HG03575 (cell line): ENCODE data around the gene PIAS4.
"Not testable (repeated sequence)": the region's sequence is repeated elsewhere in the genome, so short reads cannot be mapped to it uniquely, and the experiment has no call there.

Source experiments
- ATAC-seq: cut with Tn5 transposase; IDR thresholded peaks from one replicate; pipeline ENCODE4 v1.9.1; 2021; ENCODE audit not compliant: unreplicated experiment, insufficient number of reproducible peaks, low FRiP score; ENCODE audit errors: extremely low read depth

Gene PIAS4

DNA sequence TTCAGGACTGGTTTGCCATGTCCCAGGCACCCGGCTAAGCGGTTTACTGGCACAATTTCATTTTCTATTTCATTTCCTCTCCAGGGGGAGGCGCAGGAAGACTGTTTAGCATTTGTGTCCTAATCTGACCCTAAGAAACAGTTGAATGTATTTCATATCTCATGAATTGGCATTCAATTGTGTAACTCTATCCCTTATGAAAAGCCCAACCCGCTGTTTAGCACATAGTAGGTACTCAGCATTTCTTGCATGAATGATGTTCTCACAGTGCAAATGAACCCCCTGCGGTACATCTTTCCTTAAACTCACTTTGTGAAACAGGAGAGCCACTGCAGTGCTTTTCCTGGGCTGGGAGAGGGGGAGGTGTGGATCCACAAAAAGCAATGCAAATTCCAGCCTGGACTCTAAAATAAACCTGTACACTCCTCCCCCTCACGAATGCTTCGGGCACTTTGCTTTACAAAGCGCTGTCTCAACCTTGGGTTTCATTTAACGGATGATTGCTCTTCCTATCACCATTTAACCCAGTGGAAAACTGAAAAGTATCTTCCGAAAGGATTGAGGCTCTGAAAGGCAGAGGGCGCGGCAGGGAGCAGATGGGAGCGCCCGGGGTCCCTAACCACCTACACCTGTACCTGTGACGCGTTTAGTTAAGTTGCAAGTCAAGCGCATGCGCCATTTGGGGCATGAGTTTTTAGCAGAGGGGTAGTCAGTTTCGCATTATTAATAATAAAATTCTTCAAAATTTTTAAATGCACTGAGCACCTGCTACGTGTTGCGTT, 21.1 kb upstream of the PIAS4 start:
- ATAC-seq, result no peak

DNA sequence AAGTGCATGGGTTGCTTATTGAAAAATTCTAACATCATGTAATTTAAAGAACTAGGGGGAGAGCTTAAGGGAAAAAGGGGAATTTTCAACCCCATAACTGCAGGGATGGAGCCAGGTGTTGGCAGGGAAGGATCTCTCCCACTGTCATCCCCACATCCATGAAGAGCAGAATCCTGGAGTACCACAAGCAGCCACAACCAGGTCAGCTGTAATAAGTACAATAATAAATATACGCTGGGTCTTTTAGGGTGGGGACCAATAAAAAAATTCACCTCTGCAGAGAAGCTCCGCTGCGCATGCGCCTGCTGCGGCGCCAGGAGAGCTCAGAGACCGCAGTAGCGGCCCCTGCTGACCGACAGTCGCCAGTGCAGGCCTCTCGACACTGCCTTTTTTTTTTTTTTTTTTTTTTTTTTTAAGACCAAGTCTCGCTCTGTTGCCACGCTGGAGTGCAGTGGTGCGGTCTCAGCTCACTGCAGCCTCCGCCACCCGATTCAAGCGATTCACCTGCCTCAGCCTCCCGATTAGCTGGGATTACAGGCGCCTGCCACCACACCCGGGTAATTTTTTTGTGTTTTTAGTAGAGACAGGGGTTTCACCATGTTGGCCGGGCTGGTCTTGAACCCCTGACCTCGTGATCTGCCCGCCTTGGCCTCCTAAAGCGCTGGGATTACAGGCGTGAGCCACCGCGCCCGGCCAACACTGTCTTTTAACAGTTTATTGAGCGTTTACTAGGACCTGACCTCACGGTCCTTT, 19.7 kb upstream of the PIAS4 start:
- no peak for ATAC-seq

DNA sequence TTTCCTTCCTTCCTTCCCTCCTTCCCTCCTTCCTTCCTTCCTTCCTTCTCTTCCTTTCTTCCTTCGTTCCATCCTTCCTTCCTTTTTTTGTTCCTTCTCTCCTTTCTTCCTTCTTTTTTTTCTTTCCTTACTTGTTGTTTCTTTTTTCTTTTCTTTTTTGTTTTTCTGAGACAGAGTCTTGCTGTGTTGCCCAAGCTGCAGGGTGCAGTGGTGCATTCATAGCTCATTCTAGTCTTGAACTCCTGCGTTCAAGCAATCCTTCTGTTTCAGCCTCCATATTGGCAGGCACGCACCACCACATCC, 16.8 kb upstream of the PIAS4 start:
- no peak for ATAC-seq

DNA sequence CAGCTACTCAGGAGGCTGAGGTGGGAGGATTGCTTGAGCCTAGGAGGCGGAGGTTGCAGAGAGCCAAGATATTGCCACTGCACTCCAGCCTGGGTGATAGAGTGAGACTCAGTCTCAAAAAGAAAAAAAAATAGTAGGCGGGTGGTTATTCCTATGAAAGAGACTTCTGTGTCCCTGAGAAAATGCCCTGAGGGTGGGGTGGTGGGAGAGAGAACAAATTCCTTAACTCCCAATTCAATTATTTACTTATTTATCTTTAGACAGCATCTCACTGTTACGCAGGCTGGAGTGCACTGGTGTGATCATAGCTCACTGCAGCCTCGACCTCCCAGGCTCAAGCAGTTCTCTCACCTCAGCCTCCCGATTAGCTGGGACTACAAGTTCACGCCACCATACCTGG, 11.9 kb upstream of the PIAS4 start:
- no peak for ATAC-seq

DNA sequence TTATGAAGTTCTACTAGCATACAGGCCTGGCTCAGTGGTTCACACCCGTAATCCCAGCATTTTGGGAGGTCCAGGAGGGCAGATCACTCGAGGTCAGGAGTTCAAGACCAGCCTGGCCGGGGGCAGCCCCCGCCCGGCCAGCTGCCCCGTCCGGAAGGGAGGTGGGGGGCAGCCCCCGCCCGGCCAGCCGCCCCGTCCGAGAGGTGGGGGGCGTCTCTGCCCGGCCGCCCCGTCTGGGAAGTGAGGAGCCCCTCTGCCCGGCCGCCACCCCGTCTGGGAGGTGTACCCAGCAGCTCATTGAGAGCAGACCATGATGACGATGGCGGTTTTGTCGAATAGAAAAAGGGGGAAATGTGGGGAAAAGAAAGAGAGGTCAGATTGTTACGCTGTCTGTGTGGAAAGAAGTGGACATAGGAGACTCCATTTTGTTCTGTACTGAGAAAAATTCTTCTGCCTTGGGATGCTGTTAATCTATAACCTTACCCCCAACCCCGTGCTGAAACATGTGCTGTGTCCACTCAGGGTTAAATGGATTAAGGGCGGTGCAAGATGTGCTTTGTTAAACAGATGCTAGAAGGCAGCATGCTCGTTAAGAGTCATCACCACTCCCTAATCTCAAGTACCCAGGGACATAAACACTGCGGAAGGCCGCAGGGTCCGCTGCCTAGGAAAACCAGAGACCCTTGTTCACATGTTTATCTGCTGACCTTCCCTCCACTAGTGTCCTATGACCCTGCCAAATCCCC, 8.7 kb upstream of the PIAS4 start:
- not testable (repeated sequence) for ATAC-seq

DNA sequence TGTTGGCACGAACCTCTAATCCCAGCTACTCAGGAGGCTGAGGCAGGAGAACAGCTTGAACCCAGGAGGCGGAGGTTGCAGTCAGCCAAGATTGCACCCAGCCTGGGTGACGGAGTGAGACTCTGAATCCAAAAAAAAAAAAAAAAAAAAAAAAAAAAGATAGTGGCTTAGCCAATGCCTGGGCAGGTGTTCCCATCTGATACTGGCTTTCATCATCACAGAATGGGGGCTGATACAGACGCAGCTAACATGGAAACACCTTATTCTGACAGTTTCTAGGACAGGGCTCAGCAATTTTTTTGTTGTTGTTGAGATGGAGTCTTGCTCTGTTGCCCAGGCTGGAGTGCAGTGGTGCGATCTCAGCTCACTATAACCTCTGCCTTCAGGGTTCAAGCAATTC, 6.7 kb upstream of the PIAS4 start:
- not testable (repeated sequence) for ATAC-seq

DNA sequence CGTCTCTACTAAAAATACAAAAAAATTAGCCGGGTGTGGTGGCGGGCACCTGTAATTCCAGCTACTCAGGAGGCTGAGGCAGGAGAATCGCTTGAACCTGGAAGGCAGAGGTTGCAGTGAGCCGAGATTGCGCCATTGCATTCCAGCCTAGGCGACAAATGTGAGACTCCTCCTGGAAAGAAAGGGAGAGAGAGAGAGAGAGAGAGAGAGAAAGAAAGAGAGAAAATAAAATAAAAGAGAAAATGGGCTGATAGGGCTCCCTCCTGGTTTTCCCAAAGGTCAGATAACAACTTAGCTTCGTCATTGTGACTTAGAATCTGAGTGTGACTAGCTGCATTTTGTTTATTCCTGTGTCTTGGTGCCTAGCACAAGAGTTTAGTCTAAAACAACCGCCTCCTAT, 2.1 kb upstream of the PIAS4 start:
- ATAC-seq, result not testable (repeated sequence)

DNA sequence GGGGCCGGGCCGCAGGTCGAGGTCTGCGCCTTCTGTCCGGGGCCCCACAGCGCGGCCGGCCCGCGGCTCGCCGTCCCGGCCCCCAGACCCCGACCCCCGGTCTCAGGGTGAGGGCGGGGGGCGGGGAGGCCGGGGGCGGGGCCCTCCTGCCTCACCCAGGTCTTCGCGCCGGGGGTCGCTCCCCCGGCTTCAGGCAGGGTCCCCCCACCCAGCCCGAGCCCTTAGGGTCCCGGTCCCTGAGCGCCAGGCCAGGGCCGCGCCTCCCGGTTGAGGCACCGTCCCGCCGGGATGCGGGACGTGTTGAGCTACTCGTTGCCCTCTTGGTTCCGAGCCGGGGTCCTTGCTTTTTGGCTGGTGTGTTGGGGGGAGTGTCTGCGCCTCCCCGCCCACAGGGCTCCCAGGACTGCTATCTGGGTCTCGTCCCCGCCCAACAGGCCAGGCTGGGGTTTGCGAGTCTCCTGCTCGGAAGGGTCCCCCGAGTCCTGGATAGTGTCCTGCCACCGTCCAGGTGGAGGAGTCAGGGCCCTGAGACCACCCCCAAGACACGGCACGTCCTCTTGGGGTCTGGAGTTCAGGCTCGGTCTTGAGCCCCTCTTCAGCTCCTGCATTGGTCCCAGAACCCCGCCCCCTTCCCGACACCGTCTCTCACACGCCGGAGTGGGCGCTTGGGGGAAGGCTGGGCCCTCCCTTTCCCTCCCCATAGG, 452 bp downstream of the PIAS4 start:
- no peak for ATAC-seq

DNA sequence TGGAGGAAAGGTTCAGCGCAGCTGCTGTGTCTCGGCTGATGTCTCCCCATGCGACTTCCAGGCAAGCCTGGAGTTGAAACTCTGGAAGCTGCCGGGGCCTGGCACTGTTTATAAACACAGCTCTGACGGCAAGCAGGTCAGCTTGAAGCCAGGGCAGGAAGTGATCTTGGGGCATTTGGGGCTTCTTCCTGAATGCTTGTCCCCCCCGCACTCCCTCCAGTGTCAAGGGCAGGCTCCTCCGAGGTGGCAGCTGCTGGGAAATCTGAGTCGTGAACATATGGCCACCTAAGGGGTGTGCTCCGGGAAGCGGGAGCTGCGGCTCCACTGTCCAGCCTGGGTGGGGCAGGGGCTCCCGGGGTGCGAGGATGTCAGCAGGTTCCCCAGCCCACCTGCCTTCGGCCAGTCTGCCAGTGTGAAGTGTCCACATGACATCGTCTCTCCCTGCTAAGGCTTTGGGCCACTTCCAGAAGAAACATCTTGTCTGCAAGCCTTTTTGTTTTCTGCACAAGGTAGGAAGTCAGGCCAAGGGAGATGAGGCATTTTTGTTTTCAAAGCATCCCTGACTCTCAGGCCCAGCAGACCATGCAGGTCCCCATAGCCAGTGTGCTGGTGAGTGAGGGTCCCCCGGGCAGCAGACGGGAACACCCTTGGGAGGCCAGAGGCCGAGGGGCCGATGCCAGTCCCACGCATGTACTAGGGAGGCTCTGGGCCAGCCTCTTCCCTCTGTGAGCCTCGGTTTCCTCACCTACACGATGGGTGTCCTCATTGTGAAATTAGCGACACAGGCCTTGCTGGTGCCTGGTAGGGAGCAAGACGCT, 2.7 kb downstream of the PIAS4 start:
- no peak for ATAC-seq

DNA sequence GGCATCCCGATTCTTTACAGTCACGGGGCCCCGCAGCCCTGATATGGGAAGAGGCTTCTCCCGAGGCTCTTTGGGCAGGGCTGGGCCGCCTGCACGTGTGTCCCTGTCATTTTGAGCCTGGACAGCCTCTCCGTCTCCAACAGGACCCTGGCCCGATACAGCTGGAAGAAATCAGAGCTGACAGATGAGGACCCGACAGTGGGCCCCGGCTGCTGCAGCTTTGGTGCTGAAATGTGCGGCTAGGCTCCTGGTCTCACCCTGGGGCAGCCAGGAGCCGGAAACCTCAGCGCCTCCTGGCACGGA, 3.2 kb downstream of the PIAS4 start:
- no peak for ATAC-seq

DNA sequence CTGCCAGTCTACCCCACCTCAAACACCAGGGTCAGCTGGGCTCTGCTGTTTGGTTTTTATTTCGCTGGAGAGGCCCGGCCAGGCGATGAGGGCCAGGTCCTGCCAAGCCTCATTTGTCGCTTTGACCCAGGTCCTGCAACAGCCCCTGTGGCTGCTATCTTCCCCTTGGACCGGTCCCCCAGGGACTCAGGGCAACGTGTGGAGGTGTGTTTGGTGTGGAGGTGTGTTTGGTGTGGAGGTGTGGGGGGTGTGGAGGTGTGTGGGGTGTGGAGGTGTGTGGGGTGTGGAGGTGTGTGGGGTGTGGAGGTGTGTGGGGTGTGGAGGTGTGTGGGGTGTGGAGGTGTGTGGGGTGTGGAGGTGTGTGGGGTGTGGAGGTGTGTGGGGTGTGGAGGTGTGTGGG, 3.9 kb downstream of the PIAS4 start:
- ATAC-seq, result not testable (repeated sequence)

DNA sequence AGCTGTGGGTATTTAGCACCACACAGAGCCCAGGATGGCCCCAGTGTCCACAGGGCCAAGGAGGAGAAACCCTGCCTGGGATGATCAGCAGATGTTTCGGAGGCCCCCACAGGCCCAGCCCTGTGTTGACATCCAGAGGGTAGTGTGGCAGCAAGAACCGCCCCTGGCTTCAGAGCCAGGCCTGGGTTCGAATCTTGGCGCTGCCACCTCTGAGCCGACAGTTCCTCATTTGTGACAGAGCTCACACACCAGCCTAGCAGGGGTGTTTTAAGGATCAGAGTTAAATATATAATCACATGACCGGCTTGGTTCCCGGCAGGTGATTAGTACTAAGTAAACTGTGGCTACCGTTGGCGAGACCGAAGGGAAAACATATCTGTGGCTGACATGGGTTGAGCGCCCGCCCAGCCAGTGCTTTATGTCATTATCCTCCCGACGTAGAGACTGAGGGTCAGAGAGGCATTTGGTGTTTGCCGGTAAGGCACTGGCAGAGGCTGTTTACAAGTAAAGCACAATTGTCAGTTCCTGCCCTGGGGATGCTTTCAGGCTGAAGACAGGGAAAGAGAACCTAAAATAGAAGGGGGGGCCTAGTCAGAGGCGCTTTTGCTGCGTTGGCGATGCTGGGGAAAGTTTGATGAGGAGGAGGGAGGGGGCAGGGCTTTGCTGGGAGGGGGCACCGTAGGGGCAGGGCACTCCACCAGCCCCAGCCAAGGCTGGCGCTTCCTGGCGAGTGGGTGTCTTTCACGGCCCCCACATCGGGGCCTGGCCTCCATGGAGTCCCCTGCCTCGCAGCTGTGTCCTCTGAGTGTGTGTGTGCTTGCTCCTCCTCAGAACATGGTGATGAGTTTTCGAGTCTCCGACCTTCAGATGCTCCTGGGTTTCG, 4.8 kb downstream of the PIAS4 start:
- ATAC-seq, result no peak

DNA sequence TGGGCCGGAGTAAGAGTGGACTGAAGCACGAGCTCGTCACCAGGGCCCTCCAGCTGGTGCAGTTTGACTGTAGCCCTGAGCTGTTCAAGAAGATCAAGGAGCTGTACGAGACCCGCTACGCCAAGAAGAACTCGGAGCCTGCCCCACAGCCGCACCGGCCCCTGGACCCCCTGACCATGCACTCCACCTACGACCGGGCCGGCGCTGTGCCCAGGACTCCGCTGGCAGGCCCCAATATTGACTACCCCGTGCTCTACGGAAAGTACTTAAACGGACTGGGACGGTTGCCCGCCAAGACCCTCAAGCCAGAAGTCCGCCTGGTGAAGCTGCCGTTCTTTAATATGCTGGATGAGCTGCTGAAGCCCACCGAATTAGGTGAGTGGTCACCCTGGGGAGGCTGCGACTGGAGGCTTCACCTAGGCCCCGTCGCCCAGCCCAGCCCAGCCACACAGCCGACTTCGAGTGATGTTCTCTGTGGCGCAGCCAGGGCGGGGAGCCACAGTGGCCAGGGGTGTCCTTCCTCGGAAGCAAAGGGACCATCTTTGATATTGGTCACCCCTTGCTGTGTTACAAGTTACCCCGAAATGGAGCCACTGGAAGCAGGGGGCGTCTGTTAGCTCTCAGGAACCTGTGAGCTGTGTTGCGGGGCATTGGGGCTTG, 5.6 kb downstream of the PIAS4 start:
- no peak for ATAC-seq

DNA sequence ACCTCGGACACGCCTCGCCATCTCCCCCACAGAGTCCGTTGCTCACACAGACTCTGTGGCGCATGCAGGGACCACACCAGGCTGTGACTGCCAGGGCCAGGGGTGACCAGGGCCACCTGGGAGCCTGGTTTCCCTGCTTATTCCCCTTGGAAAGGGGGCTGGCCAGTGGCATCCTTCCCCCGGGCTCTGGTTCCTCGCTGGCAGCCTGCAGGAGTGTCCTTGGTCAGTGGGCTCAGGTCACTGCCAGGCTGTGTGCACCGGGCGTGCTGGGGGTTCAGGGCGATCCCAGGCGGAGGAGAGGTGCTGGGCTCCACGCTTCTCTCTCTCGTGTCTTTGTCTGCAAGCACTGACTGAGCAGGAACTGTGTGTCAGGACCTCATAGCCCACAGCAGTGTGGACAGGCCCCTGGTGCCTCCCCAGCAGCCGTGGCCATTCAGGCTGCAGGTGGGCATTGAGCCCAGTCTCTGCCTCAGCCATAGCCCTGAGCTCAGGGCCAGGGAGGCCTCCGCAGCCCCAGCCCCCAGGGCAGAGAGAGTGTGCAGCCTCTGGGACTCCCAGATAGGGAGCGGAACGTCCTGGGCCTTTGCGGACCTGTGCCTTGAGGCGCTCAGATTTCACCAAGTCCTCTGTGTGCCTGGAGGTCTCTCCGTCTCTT, 6.5 kb downstream of the PIAS4 start:
- no peak for ATAC-seq

DNA sequence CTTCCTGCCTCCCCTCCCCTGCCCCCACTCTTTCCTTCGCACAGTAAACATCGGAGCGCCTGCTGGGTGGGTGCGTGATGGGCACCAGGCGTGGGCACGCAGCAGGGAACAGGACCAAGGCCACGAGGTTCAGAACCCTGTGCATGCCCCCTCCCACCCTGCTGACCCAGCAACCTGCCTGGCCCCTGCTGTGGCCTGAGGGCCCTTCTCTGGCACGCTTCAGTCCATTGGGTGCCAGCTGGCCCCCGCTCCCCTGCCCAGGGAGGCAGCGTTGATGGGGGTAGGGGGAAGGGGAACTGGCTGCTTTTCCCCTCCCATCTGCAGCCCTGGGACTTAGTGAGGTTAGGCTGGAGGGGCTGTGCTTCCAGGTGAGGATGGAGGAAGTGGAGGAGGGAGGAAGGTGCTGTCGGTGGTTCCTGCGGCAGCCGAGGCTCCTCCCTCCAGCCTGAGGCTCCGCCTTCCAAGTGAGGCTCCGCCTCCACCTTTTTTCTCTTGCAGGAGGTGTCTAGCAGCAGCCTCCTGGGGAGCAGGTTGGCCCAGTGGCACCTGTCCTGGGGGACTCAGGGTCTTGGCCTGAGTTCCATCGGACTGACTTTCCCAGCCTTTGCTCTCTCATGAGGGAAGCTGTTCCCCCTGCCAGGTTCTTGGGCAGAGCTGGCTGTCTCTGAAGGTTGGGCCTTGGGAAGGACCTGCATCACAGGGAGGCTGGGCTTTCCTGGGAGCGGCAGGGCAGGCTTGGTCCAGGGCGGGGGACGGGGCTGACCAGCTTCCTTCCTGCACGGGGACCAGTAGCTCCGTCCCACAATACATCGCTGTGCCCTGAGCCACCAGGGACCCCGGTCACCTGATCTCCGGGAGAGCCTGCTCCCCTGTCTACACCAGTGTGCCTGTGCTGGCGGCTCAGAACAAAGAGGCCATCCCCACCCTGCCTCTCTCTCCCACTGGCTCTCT, 7.3 kb downstream of the PIAS4 start:
- no peak for ATAC-seq
